Measurements from ENCODE around the gene GNPNAT1.
A peak's percentile ranks its signal among the peaks of the same experiment; 100 is the strongest.

DNA sequence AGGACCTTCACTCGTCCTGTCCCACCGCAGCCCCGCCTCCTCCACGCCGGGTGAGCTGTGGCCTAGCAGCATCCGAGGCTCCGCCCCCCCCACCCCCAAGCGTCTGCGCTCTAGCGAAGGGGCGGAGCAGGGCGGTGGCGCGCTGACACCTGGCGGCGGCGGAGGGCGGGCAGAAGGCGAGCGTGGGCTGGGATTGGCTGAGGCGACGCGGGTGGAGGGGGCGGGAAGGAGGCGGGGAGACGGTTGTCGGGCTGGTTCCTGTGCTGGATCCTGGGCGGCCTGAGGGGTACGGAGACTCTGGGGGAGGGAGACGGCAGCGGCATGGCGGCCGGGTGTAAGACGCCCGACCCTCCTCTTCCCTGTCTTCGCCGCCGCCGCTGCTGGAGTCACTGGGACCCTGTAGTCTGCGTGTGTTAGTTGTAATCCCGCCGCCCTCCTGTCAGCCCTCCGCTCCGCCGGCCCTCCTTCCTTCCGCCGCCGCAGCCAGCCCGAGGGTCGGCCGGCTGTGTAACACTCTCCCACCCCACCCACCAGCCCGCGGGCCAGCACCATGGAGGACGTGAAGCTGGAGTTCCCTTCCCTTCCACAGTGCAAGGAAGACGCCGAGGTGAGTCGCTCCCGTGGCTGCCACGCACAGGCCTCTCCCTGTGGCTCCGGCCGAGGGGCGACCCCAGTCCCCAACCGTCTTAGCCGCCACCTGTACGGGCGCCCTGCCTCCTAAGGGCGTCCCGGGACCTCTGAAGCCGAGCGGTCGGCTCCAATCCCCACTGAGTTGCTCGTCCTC, 61.3 kb downstream of the GNPNAT1 start, which contains the start of gene STYX:
- TF ChIP-seq, protein P1, sequence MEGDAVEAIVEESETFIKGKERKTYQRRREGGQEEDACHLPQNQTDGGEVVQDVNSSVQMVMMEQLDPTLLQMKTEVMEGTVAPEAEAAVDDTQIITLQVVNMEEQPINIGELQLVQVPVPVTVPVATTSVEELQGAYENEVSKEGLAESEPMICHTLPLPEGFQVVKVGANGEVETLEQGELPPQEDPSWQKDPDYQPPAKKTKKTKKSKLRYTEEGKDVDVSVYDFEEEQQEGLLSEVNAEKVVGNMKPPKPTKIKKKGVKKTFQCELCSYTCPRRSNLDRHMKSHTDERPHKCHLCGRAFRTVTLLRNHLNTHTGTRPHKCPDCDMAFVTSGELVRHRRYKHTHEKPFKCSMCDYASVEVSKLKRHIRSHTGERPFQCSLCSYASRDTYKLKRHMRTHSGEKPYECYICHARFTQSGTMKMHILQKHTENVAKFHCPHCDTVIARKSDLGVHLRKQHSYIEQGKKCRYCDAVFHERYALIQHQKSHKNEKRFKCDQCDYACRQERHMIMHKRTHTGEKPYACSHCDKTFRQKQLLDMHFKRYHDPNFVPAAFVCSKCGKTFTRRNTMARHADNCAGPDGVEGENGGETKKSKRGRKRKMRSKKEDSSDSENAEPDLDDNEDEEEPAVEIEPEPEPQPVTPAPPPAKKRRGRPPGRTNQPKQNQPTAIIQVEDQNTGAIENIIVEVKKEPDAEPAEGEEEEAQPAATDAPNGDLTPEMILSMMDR (conservative IDR thresholded peaks at IDR 0.05) = peak; percentile 31; the same call in 1 of the 2 replicates
- no peak for TF ChIP-seq EZH2 (IDR thresholded peaks at IDR 0.05; ENCODE audit: low read depth)

All from PC-9 (cell line).